GM18951 (cell line): Measurements from ENCODE around the gene DNAJC30.

Experiments used
- POLR2A ChIP-seq: IDR thresholded peaks from 4 replicates; pipeline ENCODE4 v1.6.1; 2011; ENCODE audit warnings: mild to moderate bottlenecking; ENCODE audit not compliant: insufficient read length, insufficient read depth; ENCODE audit errors: extremely low read depth
- in situ Hi-C: fragments of 300-500 bp; cut with MboI; formaldehyde crosslinking; loops from one replicate; pipeline ENCODE4 v1.12.0; 2022; ENCODE audit warnings: low sequenced_read_pairs, mixed read lengths, inconsistent platforms; ENCODE audit not compliant: unreplicated experiment

DNAJC30 gene

DNA sequence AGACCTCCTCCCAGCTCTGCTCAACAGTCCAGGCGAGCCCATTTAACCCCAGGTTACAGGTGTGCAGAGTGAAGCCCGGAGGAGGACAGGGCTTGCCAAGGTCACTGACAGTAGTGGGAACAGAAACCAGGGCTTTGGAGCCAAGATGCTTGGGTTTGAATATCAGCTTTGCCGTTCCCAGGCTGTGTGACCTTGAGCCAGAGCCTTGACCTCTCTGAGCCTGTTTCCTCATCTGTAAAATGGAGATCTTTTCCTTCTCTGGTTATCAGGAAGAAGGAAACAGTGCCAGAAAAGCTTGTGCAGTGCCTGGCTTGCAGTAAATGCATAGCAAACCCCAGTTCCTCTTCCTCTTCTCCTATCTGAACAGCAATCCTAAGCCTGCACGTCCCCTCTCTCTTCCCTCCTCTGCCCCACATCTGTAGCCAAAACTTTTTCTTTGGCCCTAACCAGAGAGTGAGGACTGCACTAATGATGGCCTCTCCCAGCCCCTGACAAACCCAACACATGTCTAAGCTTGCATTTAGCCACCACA lies 37.5 kb downstream of the DNAJC30 start:
- TF ChIP-seq POLR2A = no peak

DNA sequence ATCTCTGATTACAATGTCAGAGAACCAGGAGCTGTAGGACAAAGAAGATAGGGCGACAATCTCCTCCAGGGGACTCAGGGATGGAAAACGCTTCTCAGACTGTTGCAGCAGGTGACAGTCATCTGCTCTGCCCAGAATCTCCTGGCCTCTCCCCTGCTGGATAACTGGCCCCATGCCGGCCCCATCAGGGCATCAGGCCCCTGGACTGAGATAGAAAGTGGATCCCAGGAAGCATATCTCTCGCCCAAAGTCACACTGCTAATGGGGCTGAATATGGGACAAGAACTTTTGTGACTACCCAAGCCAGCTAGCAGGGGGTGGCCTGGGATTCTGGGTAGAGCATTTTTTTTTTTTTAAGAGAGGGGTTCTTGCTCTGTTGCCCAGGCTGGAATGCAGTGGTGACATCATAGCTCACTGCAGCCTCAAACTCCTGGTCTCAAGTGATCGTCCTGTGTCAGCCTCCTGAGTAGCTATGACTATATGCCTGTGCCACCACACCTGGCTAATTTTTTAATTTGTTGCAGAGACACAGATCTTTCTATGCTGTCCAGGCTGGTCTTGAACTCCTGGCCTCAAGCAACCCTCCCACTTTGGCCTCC lies 38.5 kb downstream of the DNAJC30 start:
- no peak for TF ChIP-seq POLR2A
- in situ Hi-C loops = no loop called here

More for the DNA sequence above, 37.5 kb downstream of the DNAJC30 start:
- in situ Hi-C loops = no loop called here

DNA sequence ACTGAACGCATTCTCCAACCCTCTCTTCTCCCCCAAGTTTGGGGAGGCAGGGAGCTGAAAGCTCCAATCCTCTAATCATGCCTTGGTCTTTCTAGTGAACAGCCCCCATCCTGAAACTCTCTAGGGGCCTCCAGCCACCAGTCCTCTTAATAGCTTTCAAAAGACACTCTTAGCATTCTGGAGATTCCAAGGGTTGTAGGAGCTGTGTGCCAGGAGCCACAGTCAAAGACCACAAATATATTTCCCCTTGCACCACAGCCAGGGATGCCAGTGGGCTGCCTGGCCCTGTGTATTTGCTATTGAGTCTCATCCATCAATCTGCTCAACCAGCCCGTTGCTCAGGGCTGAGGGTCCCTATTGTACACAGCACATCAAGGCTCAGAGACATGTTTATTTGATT lies 40.4 kb downstream of the DNAJC30 start:
- in situ Hi-C loops = no loop called here
- TF ChIP-seq POLR2A = no peak

GRCh38 chr7:73638911-73639310 lies 44.3 kb downstream of the DNAJC30 start:
- in situ Hi-C loops = no loop called here

DNA sequence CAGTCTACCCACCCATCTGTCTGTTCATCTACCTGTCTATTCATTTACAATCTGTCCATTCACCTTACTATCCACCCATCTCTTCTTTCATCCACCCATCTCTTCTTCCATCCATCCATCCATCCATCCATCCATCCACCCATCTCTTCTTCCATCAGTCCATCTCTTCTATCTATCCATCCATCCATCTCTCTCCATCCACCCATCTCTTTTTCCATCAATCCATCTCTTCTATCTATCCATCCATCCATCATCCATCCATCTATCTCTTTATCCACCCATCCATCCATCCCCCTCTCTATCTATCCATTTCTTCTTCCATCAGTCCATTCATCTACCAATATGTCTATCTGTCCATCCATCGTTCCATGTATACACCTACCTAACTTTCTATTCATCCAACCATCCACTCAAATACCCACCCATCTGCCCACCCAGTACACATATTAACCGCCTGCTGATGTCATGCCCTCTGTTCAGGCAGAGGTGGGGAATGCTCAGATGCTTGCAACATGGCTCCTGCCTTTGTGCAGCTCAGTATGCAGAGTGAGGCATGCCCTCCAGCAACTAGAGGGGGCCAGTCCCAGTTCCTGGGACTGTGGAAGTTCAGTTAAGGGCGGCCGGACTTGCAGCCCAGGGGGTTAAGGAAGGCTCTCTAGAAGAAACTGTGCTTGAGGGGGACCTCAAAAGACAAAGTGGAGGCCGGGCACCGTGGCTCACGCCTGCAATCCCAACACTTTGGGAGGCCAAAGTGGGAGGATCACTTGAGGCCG lies 47.6 kb downstream of the DNAJC30 start:
- TF ChIP-seq POLR2A = no peak
- in situ Hi-C loops = no loop called here

More at GRCh38 chr7:73638911-73639310, 44.3 kb downstream of the DNAJC30 start:
- no peak for TF ChIP-seq POLR2A

DNA sequence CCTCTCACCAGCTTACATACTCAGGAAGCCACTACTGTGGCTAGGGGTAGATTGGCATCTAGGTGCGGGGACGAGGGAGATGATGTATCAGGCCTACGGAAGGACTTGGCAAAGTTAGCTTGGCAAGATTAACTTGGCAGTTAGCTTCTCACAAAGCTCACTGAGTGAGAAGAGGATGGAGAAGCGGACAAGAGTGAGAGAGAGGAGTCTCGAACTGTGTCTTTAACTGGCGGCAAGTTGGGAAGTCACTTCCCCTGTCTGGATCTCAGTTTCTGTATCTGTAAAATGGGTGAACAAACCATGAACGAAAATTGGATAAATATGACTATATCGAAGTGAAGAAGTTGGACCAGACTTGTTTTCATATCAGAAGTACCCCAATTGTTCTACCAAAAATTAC lies 49.4 kb downstream of the DNAJC30 start:
- TF ChIP-seq POLR2A = no peak
- in situ Hi-C loops = no loop called here

DNA sequence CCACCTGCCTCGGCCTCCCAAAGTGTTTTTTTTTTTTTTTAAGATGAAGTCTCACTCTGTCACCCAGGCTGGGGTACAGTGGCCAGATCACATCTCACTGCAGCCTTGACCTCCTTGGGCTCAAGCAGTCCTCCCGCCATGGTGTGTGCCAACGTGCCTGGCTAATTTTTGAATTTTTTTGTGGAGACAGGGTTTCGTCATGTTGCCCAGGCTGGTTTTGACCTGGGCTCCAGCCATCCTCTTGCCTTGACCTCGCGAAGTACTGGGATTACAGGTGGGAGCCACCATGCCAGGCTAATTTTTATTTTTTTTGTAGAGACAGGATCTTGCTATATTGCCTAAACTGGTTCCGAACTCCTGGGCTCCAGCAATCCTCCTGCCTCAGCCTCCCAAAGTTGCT lies 49.9 kb downstream of the DNAJC30 start:
- in situ Hi-C loops = no loop called here
- TF ChIP-seq POLR2A = no peak

DNA sequence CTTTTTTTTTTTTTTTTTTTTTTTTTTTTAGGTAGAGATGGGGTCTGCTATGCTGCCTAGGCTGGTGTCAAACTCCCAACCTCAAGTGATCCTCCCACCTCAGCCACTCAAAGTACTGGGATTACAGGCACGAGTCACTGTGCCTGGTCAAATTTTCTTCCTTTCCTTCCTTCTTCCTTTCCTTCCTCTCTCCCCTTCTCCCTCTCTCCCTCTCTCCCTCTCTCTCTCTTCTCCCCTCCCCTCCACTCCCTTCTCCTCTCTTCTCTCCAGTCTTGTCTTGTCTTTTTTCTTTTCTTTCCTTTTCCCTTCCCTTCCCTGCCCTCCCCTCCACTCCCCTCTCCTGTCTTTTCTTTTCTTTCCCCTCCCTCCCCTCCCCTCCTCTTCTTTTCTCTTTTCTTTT lies 51.7 kb downstream of the DNAJC30 start:
- in situ Hi-C loops = no loop called here
- TF ChIP-seq POLR2A = no peak
